ENCODE results near the gene RNF145. TPM values are rescaled to one million over a fixed set of nuclear protein-coding genes. Genes with fewer than 3 reads are reported as not detected.

Gene RNF145
- total RNA-seq, 6 experiments from 2014 or later, result 69.8 to 88.1 (median 78.6) TPM

GRCh38 chr5:159112436-159112835 is 96.9 kb downstream of the RNF145 start:
- no peak for TF ChIP-seq CTCF (IDR thresholded peaks at IDR 0.05)
- H3K27ac Mint-ChIP-seq, result no peak overlapping the region
- no peaks in the 10 kb centered on the region for H3K9me3 Mint-ChIP-seq
- H3K4me1 Mint-ChIP-seq (ENCODE audit: low read depth), result no peaks in the 10 kb centered on the region
- DNase-seq, result no peak
- H3K4me3 Mint-ChIP-seq, result no peak overlapping the region
- no peaks in the 10 kb centered on the region for H3K36me3 Mint-ChIP-seq (ENCODE audit: low read depth)
- peaks cover 18% of the 10 kb centered on the region for H3K27me3 Mint-ChIP-seq (ENCODE audit: insufficient read depth)

Other genes with a start within 250 kb of the RNF145 start
- gene EBF1, start 109.6 kb downstream of the RNF145 start, total RNA-seq (2021; fragmentation: NEBNext Ultra II Directional; extraction: Animal tissue kit (Norgen Biotek cat#: 25700)), result under 1 TPM in 4 of 6 experiments, not detected in 2; 0.16 to 0.41 (median 0.26) TPM
- gene UBLCP1, start 53.7 kb upstream of the RNF145 start, total RNA-seq (2021; fragmentation: NEBNext Ultra II Directional; extraction: Animal tissue kit (Norgen Biotek cat#: 25700)), result 10 to 100 TPM; 30.6 to 37.6 (median 35.0) TPM
- not detected for gene IL12B, start 120.9 kb upstream of the RNF145 start, total RNA-seq (2021; fragmentation: NEBNext Ultra II Directional; extraction: Animal tissue kit (Norgen Biotek cat#: 25700))

Measured in HFFc6 (cell line).